Gastrocnemius medialis (tissue), 4 donors: ENCODE results near the gene FNDC10. TPM values are rescaled to one million over a fixed set of nuclear protein-coding genes. Genes with fewer than 3 reads are reported as not detected.
"Not testable (repeated sequence)": the region's sequence is repeated elsewhere in the genome, so short reads cannot be mapped to it uniquely, and the experiment has no call there.

Experiments
- ATAC-seq, 2 donors: fragments of 150-250 bp; one replicate each; pipeline ENCODE4 v1.9.1; 2016
- DNase-seq, 2 donors: peaks; one replicate each; pipeline ENCODE4 v3.0.0-alpha.2; 2019
- H3K27ac ChIP-seq, 4 donors: fragments of 200-600 bp; sonication (generic); 1 replicate in 1 of 4; 2 replicates in 3 of 4; pipeline ENCODE4 v1.5.1; 2016 to 2018; ENCODE audit warnings: mild to moderate bottlenecking in 2 of 4, moderate library complexity in 1 of 4
- H3K27me3 ChIP-seq, 3 donors: fragments of 200-600 bp; sonication (generic) in 2 of 3; 1 replicate in 1 of 3; 2 replicates in 2 of 3; pipeline versions ENCODE4 v1.5.1 to v1.6.0; 2016 to 2019; ENCODE audit warnings: mild to moderate bottlenecking in 1 of 3, moderate library complexity in 1 of 3
- H3K36me3 ChIP-seq, 2 donors: fragments of 200-600 bp; sonication (generic) in 1 of 2; one replicate each; pipeline ENCODE4 v1.5.1; 2017 to 2018
- H3K4me1 ChIP-seq, 2 donors: fragments of 200-600 bp; sonication (generic) in 1 of 2; one replicate each; pipeline ENCODE4 v1.5.1; 2016 to 2017; ENCODE audit warnings: mild to moderate bottlenecking in 2 of 2
- H3K4me3 ChIP-seq, 4 donors: fragments of 200-600 bp; sonication (generic) in 3 of 4; 1 replicate in 1 of 4; 2 replicates in 3 of 4; pipeline ENCODE4 v1.5.1; 2016 to 2019; ENCODE audit warnings: mild to moderate bottlenecking in 2 of 4
- H3K9me3 ChIP-seq, 3 donors: fragments of 200-600 bp; sonication (generic) in 2 of 3; 1 replicate in 1 of 3; 2 replicates in 2 of 3; pipeline ENCODE4 v1.5.1; 2016 to 2019
- POLR2A ChIP-seq, 2 donors: fragments of 450-650 bp; IDR thresholded peaks; one replicate each; pipeline ENCODE4 v1.6.1; 2017; ENCODE audit warnings: antibody characterized with exemption in 2 of 2, mild to moderate bottlenecking in 2 of 2, moderate library complexity in 2 of 2
- in situ Hi-C, 4 donors: fragments of 200-750 bp; cut with MboI; loops; one replicate each; pipeline versions ENCODE4 v1.15.0 to v1.8.0; 2017; ENCODE audit warnings: low sequenced_read_pairs in 4 of 4
- intact Hi-C: fragments of 100-400 bp; cut with DNase I; formaldehyde crosslinking; loops from one replicate; pipeline ENCODE4 v1.15.1; 2023; ENCODE audit warnings: low total_unique reads
- total RNA-seq, 4 donors: library from RNA; depleted of rRNA; stranded (reverse); fragments of >200 nt; gene quantifications; one replicate each; pipeline versions ENCODE4 v1.1.0 to v1.2.3, GENCODE V29; 2016
- TF ChIP-seq, protein P1 (sequence below), 5 experiments: fragments of 450-650 bp in 3 of 5; fragments of 200-600 bp in 2 of 5; sonication (generic) in 2 of 5; IDR thresholded peaks in 4 of 5; conservative IDR thresholded peaks in 1 of 5; 1 replicate in 4 of 5; 2 replicates in 1 of 5; pipeline ENCODE4 v1.5.1; 2016 to 2019; ENCODE audit warnings: antibody characterized with exemption in 5 of 5, mild to moderate bottlenecking in 3 of 5, moderate library complexity in 3 of 5

The FNDC10 gene
- total RNA-seq, 4 donors from 2014 or later = 0.20 to 1.3 (median 0.94) TPM; not detected in 1

DNA sequence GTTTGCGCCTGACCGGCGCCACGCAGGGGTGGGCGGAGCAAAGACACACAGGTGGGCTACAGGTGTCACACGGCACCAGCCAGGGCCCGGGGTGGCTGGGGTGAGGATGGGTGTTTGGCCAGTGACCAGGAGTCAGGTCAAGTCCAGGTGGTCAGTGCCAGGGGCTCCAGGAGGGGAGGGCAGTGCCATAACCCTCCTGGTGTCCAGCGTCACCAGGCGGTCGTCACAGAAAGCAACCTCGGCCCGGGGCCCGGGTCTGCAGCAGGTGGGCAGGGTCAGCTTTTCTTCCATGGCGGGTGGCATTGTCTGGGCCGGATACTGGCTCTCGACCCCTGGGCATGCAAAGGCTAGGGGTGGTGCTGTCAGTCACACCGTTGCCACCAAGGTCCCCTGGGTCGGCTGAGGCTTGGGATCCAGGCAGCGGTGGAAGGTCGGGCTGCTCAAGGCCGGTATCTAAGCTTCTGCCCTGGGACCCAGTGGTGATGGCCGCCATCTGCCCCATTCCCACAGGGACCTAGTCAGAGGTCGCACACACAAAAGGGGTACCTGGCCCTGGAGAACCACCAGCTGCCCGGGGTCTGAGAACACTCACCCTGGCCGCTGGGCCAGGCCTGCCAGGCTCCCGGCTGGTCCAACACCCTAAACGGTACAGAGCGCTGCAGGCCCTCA is 1.8 kb downstream of the FNDC10 start:
- ATAC-seq = no peak
- Histone ChIP-seq H3K27ac (no peak overlapping the region), H3K4me3 (no peak overlapping the region), H3K9me3 (no peaks in the 10 kb centered on the region), H3K4me1 (peaks cover 0 to 13% of the 10 kb centered on the region in 2 donors), H3K36me3 (no peaks in the 10 kb centered on the region), H3K27me3 (peaks cover 32 to 43% (median 34%) of the 10 kb centered on the region in 3 donors)
- intact Hi-C loops (no loop called here), in situ Hi-C loops (no loop called here)
- TF ChIP-seq, protein P1, sequence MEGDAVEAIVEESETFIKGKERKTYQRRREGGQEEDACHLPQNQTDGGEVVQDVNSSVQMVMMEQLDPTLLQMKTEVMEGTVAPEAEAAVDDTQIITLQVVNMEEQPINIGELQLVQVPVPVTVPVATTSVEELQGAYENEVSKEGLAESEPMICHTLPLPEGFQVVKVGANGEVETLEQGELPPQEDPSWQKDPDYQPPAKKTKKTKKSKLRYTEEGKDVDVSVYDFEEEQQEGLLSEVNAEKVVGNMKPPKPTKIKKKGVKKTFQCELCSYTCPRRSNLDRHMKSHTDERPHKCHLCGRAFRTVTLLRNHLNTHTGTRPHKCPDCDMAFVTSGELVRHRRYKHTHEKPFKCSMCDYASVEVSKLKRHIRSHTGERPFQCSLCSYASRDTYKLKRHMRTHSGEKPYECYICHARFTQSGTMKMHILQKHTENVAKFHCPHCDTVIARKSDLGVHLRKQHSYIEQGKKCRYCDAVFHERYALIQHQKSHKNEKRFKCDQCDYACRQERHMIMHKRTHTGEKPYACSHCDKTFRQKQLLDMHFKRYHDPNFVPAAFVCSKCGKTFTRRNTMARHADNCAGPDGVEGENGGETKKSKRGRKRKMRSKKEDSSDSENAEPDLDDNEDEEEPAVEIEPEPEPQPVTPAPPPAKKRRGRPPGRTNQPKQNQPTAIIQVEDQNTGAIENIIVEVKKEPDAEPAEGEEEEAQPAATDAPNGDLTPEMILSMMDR (IDR thresholded peaks at IDR 0.05 in 4 of 5, conservative IDR thresholded peaks at IDR 0.05 in 1 of 5) = no peak
- TF ChIP-seq POLR2A (IDR thresholded peaks at IDR 0.05) = no peak
- DNase-seq = no peak

GRCh38 chr1:1597275-1597930 is 2.5 kb downstream of the FNDC10 start:
- H3K27me3 ChIP-seq = peaks cover 32 to 42% (median 34%) of the 10 kb centered on the region in 3 donors
- DNase-seq (no peak), ATAC-seq (peak in 1 of 2 donors; percentile 19)
- peaks cover 0 to 13% of the 10 kb centered on the region in 2 donors for H3K4me1 ChIP-seq
- no peaks in the 10 kb centered on the region for H3K36me3 ChIP-seq
- TF ChIP-seq, protein P1 (IDR thresholded peaks at IDR 0.05 in 4 of 5, conservative IDR thresholded peaks at IDR 0.05 in 1 of 5) = peak in 1 of 5 experiments; percentile 9
- TF ChIP-seq POLR2A (IDR thresholded peaks at IDR 0.05) = no peak
- in situ Hi-C loops (no loop called here), intact Hi-C loops (no loop called here)
- H3K9me3 ChIP-seq = no peaks in the 10 kb centered on the region
- no peak overlapping the region for H3K27ac ChIP-seq
- H3K4me3 ChIP-seq = no peak overlapping the region

GRCh38 chr1:1596493-1597274 is 3.3 kb downstream of the FNDC10 start:
- DNase-seq = no peak
- Histone ChIP-seq H3K27me3 (peaks cover 26 to 35% (median 34%) of the 10 kb centered on the region in 3 donors), H3K27ac (no peak overlapping the region), H3K4me3 (no peak overlapping the region), H3K36me3 (no peaks in the 10 kb centered on the region), H3K9me3 (no peaks in the 10 kb centered on the region), H3K4me1 (peaks cover 0 to 13% of the 10 kb centered on the region in 2 donors)
- in situ Hi-C loops = no loop called here
- no peak for TF ChIP-seq POLR2A (IDR thresholded peaks at IDR 0.05)
- TF ChIP-seq, protein P1 (IDR thresholded peaks at IDR 0.05 in 4 of 5, conservative IDR thresholded peaks at IDR 0.05 in 1 of 5) = no peak
- no peak for ATAC-seq
- intact Hi-C loops = no loop called here

DNA sequence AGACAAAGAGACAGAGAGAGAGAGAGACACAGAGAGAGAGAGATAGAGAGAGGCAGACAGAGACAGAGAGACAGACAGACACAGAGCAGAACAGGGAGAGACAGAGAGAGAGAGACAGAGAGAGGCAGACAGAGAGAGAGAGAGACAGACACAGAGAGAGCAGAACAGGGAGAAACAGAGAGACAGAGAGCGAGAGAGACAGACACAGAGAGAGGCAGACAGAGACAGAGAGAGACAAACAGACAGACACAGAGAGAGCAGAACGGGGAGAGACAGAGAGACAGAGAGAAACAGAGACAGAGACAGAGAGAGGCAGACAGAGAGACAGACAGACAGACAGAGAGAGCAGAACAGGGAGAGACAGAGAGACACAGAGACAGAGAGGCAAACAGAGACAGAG is 4.6 kb downstream of the FNDC10 start:
- H3K9me3 ChIP-seq, H3K36me3 ChIP-seq, in situ Hi-C loops, DNase-seq, H3K4me3 ChIP-seq, ATAC-seq, H3K4me1 ChIP-seq, H3K27ac ChIP-seq, intact Hi-C loops: not testable (repeated sequence)
- peaks cover 14 to 25% (median 21%) of the 10 kb centered on the region in 3 donors for H3K27me3 ChIP-seq
